NOMO-1 (cell line): ENCODE results near the gene CBLN3.

Experiments used
- DNase-seq, 2 experiments: peaks; one replicate each; lab custom pipeline; 2025; ENCODE audit not compliant: unreplicated experiment in 2 of 2; lab: John Stamatoyannopoulos, UW

CBLN3 gene

GRCh38 chr14:24387009-24387345, 42.5 kb downstream of the CBLN3 start:
- DNase-seq: no peak

- no peak for DNase-seq
Measured at GRCh38 chr14:24385524-24385923, 43.9 kb downstream of the CBLN3 start.

- DNase-seq: no peak
Measured at GRCh38 chr14:24384169-24384568, 45.3 kb downstream of the CBLN3 start.

GRCh38 chr14:24382064-24382371, 47.5 kb downstream of the CBLN3 start:
- DNase-seq: no peak

GRCh38 chr14:24381363-24382063, 48.0 kb downstream of the CBLN3 start:
- DNase-seq: no peak

- no peak for DNase-seq
Measured at GRCh38 chr14:24379907-24380730, 49.3 kb downstream of the CBLN3 start.

GRCh38 chr14:24378981-24379906, 50.2 kb downstream of the CBLN3 start:
- no peak for DNase-seq

- DNase-seq: no peak
Measured at GRCh38 chr14:24378327-24378726, 51.1 kb downstream of the CBLN3 start.

- DNase-seq: no peak
Measured at GRCh38 chr14:24377657-24378056, 51.8 kb downstream of the CBLN3 start.

GRCh38 chr14:24377126-24377525, 52.3 kb downstream of the CBLN3 start:
- no peak for DNase-seq
